ENCODE results near the gene ADGRB2.

The ADGRB2 gene

DNA sequence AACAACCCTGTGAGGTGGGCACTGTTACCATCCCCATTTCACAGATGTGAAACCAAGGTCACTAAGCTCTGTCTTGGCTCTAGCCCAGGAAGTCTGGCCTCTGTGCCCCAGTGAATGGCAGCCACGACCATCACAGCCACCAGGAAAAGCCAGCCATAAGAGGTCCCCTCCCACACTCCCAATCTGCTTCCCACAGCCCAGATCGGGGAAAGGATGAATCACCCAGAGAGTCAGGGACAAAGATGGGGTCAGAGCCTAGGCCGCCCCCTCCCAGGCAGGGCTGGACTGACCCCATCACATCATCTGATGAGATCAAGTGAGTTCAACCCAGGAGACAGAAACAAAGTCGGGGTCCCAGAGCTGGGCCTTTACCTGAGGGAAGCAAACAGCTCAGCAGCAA lies 37.4 kb downstream of the ADGRB2 start:
- Histone ChIP-seq H3K27ac (ENCODE audit: low read length) (no peak overlapping the region), H3K4me2 (ENCODE audit: low read length) (no peak overlapping the region), H3K36me3 (replicated peaks; ENCODE audit: low read depth, low read length) (no peaks in the 10 kb centered on the region), H2AFZ (ENCODE audit: low read depth, low read length) (no peak overlapping the region), H3K27me3 (ENCODE audit: low read depth, low read length) (no peaks in the 10 kb centered on the region), H3K9ac (ENCODE audit: low read length) (no peak overlapping the region), H3K4me1 (ENCODE audit: low read length) (no peaks in the 10 kb centered on the region), H3K79me2 (ENCODE audit: low read length) (no peaks in the 10 kb centered on the region), H3K9me3 (ENCODE audit: insufficient read depth, low read length) (no peaks in the 10 kb centered on the region), H4K20me1 (ENCODE audit: insufficient read depth, low read length) (no peaks in the 10 kb centered on the region), H3K4me3 (ENCODE audit: low read length) (no peak overlapping the region)
- no peak for TF ChIP-seq EZH2phosphoT487 (IDR thresholded peaks at IDR 0.05; ENCODE audit: low read depth)
- TF ChIP-seq, protein P1, sequence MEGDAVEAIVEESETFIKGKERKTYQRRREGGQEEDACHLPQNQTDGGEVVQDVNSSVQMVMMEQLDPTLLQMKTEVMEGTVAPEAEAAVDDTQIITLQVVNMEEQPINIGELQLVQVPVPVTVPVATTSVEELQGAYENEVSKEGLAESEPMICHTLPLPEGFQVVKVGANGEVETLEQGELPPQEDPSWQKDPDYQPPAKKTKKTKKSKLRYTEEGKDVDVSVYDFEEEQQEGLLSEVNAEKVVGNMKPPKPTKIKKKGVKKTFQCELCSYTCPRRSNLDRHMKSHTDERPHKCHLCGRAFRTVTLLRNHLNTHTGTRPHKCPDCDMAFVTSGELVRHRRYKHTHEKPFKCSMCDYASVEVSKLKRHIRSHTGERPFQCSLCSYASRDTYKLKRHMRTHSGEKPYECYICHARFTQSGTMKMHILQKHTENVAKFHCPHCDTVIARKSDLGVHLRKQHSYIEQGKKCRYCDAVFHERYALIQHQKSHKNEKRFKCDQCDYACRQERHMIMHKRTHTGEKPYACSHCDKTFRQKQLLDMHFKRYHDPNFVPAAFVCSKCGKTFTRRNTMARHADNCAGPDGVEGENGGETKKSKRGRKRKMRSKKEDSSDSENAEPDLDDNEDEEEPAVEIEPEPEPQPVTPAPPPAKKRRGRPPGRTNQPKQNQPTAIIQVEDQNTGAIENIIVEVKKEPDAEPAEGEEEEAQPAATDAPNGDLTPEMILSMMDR (IDR thresholded peaks at IDR 0.05; ENCODE audit: low read depth, low read length): no peak

DNA sequence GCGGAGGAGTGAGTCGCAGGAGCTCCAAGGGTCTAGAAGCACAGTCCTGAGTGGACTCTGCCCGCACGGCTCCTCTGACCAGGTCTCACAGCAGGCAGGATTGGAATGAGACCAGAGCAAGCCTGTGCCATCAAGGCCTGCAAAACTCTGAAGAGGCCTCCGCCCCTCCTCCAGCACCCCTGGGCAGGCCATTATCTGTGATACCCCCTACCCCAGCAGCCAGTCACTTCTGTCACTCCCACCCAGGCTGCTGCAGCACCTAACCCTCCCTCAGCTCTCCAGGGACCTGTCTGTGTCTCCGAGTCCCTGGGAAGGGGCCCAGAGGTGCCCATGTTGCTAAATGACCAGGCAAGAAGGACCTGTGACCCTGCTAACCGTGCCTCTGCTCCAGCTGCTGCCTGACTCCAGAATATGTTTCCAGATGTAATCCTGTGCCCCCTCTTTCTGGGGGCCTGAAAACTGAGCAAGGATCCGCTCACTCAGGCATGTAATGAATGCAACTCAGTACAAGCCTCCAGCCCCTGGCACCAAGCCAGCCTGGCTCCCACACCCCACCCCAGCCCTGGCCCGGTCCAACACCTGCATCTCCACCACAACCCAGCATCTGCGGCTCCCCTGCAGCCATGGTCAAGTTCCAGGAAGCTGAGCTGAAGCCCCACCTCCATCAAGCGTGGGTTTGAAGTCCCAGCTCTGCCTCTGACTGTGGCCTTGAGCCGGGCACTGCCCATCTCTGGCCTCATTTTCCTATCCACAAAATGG lies 38.2 kb downstream of the ADGRB2 start:
- no peaks in the 10 kb centered on the region for H3K36me3 ChIP-seq (replicated peaks; ENCODE audit: low read depth, low read length)
- no peak overlapping the region for H3K4me2 ChIP-seq (ENCODE audit: low read length)
- no peaks in the 10 kb centered on the region for H3K4me1 ChIP-seq (ENCODE audit: low read length)
- H3K9ac ChIP-seq (ENCODE audit: low read length): no peak overlapping the region
- H3K4me3 ChIP-seq (ENCODE audit: low read length): no peak overlapping the region
- H3K27ac ChIP-seq (ENCODE audit: low read length): no peak overlapping the region
- H3K27me3 ChIP-seq (ENCODE audit: low read depth, low read length): no peaks in the 10 kb centered on the region
- TF ChIP-seq, protein P1 (IDR thresholded peaks at IDR 0.05; ENCODE audit: low read depth, low read length): no peak
- no peak for TF ChIP-seq EZH2phosphoT487 (IDR thresholded peaks at IDR 0.05; ENCODE audit: low read depth)
- H3K9me3 ChIP-seq (ENCODE audit: insufficient read depth, low read length): no peaks in the 10 kb centered on the region
- H4K20me1 ChIP-seq (ENCODE audit: insufficient read depth, low read length): no peaks in the 10 kb centered on the region
- no peak overlapping the region for H2AFZ ChIP-seq (ENCODE audit: low read depth, low read length)
- no peaks in the 10 kb centered on the region for H3K79me2 ChIP-seq (ENCODE audit: low read length)

DNA sequence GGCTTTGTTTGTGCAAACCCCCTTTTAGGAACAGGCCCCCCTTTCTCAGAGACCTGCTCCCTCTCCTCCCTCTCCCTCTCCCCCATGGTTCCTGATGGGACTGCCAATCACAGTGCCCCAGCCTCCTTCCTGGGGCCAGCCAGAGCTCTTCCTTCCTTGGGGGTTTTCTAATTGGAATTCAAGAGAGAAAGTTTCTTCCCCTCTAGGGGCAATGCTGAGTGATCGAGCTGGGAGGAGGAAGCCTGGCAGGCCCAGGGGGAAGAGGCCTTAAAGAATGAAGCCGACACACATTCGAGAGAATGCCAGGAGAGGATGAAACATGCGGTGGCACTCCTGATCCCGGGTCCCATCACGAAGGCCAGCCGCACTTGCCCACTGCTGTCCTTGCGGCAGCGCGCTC lies 39.0 kb downstream of the ADGRB2 start:
- TF ChIP-seq, protein P1 (IDR thresholded peaks at IDR 0.05; ENCODE audit: low read depth, low read length): no peak
- no peak for TF ChIP-seq EZH2phosphoT487 (IDR thresholded peaks at IDR 0.05; ENCODE audit: low read depth)
- no peak overlapping the region for H2AFZ ChIP-seq (ENCODE audit: low read depth, low read length)
- no peaks in the 10 kb centered on the region for H3K79me2 ChIP-seq (ENCODE audit: low read length)
- H3K4me1 ChIP-seq (ENCODE audit: low read length): no peaks in the 10 kb centered on the region
- H3K9me3 ChIP-seq (ENCODE audit: insufficient read depth, low read length): no peaks in the 10 kb centered on the region
- H4K20me1 ChIP-seq (ENCODE audit: insufficient read depth, low read length): no peaks in the 10 kb centered on the region
- no peaks in the 10 kb centered on the region for H3K36me3 ChIP-seq (replicated peaks; ENCODE audit: low read depth, low read length)
- H3K27me3 ChIP-seq (ENCODE audit: low read depth, low read length): no peaks in the 10 kb centered on the region
- no peak overlapping the region for H3K9ac ChIP-seq (ENCODE audit: low read length)
- H3K4me2 ChIP-seq (ENCODE audit: low read length): no peak overlapping the region
- H3K27ac ChIP-seq (ENCODE audit: low read length): no peak overlapping the region
- no peak overlapping the region for H3K4me3 ChIP-seq (ENCODE audit: low read length)

DNA sequence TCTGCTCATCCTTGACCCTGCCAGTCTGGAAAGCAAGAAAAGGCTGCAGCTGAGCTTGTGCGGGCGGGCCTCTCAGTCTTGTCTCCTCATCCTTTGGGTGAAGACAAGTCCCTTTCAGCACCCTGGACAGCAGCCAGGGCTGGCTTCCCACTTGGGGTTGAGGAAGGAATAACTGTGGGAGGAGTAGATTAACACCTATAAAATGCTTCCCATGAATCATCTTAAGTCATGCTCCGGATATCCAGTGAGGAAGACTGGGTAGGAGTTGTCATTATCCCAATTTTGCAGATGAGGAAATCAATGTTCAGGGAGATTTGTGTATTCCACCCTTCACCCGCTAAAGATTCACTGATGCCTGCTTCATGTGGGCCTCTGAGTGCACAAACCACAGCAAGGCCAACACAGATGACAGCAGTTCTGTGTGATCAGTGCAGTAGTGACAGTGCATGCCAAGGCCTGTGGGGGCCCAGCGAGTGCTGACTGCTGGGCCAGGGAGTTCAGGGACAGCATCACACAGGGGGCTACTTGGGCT lies 40.2 kb downstream of the ADGRB2 start:
- H3K9ac ChIP-seq (ENCODE audit: low read length): no peak overlapping the region
- H3K9me3 ChIP-seq (ENCODE audit: insufficient read depth, low read length): no peaks in the 10 kb centered on the region
- H3K27ac ChIP-seq (ENCODE audit: low read length): no peak overlapping the region
- no peaks in the 10 kb centered on the region for H4K20me1 ChIP-seq (ENCODE audit: insufficient read depth, low read length)
- H3K27me3 ChIP-seq (ENCODE audit: low read depth, low read length): no peaks in the 10 kb centered on the region
- no peak overlapping the region for H2AFZ ChIP-seq (ENCODE audit: low read depth, low read length)
- TF ChIP-seq, protein P1 (IDR thresholded peaks at IDR 0.05; ENCODE audit: low read depth, low read length): no peak
- no peak for TF ChIP-seq EZH2phosphoT487 (IDR thresholded peaks at IDR 0.05; ENCODE audit: low read depth)
- no peaks in the 10 kb centered on the region for H3K79me2 ChIP-seq (ENCODE audit: low read length)
- no peaks in the 10 kb centered on the region for H3K4me1 ChIP-seq (ENCODE audit: low read length)
- H3K36me3 ChIP-seq (replicated peaks; ENCODE audit: low read depth, low read length): no peaks in the 10 kb centered on the region
- H3K4me3 ChIP-seq (ENCODE audit: low read length): no peak overlapping the region
- no peak overlapping the region for H3K4me2 ChIP-seq (ENCODE audit: low read length)

Measured in OCI-LY3 (cell line).